Measurements from ENCODE around the gene FNTB.

DNA sequence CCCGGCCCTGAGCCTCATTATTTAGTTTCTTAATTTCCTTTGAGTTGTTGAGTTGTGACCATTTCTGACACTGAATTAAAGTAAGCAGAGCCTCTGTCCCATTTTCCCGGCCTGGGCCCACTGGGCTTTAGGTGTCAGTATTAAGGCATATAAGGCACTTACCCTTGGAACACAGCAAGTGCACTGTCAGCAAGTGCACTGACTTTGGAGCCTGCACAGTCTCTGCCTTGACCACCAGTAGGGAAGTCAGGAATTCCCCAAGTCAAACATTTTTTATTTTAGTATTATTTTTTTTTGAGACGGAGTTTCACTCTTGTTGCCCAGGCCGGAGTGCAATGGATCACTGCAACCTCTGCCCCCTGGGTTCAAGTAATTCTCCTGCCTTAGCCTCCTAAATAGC is 59.0 kb downstream of the FNTB start:
- TF ChIP-seq, protein P1, sequence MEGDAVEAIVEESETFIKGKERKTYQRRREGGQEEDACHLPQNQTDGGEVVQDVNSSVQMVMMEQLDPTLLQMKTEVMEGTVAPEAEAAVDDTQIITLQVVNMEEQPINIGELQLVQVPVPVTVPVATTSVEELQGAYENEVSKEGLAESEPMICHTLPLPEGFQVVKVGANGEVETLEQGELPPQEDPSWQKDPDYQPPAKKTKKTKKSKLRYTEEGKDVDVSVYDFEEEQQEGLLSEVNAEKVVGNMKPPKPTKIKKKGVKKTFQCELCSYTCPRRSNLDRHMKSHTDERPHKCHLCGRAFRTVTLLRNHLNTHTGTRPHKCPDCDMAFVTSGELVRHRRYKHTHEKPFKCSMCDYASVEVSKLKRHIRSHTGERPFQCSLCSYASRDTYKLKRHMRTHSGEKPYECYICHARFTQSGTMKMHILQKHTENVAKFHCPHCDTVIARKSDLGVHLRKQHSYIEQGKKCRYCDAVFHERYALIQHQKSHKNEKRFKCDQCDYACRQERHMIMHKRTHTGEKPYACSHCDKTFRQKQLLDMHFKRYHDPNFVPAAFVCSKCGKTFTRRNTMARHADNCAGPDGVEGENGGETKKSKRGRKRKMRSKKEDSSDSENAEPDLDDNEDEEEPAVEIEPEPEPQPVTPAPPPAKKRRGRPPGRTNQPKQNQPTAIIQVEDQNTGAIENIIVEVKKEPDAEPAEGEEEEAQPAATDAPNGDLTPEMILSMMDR (conservative IDR thresholded peaks at IDR 0.05) = no peak
- TF ChIP-seq EZH2 (IDR thresholded peaks at IDR 0.05; ENCODE audit: low read depth) = no peak

Data from PC-9 (cell line).